ENCODE measurements around the gene AR.

Gene AR

DNA sequence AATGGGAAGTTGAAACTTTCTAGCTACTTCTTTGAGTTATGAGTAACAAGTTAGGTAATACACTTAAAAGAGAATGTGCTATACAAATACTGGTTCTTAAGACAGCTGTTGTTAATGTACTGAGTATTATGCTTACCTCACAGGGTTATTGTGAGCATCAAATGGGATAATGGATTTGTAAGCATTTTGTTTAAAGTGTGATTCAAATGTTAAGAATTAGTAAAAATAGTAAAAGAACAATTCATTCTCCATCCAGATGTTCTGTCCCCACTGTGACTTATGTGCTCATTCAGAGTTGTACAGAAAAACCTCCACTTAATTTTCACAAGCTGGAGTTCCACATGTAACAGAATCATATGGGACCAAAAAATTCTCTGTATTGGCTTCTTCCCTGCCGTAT is 63.6 kb downstream of the AR start:
- H3K27ac ChIP-seq (ENCODE audit: low read length): no peak overlapping the region
- no peaks in the 10 kb centered on the region for H3K36me3 ChIP-seq (ENCODE audit: control insufficient read depth, insufficient read depth, low read length)
- no peaks in the 10 kb centered on the region for H3K9me3 ChIP-seq (ENCODE audit: control insufficient read depth, insufficient read depth, low read length)
- H3K4me3 ChIP-seq (ENCODE audit: low read length): no peak overlapping the region
- DNase-seq (ENCODE audit: low read depth, low spot score): no peak
- no CpG with 5 or more reads among the region's 1 CpG for WGBS (ENCODE audit: insufficient coverage, insufficient read length)
- no peaks in the 10 kb centered on the region; the same call in 1 of the 2 replicates for H3K4me1 ChIP-seq (ENCODE audit: control insufficient read depth, insufficient read depth, low read length)
- no peaks in the 10 kb centered on the region for H3K27me3 ChIP-seq (ENCODE audit: control insufficient read depth, insufficient read depth, low read length)

GRCh38 chrX:67610282-67610681 is 66.5 kb downstream of the AR start:
- DNase-seq (ENCODE audit: low read depth, low spot score): no peak
- no peaks in the 10 kb centered on the region for H3K27me3 ChIP-seq (ENCODE audit: control insufficient read depth, insufficient read depth, low read length)
- no peak overlapping the region for H3K4me3 ChIP-seq (ENCODE audit: low read length)
- no peaks in the 10 kb centered on the region for H3K9me3 ChIP-seq (ENCODE audit: control insufficient read depth, insufficient read depth, low read length)
- H3K36me3 ChIP-seq (ENCODE audit: control insufficient read depth, insufficient read depth, low read length): no peaks in the 10 kb centered on the region
- no peaks in the 10 kb centered on the region; the same call in 1 of the 2 replicates for H3K4me1 ChIP-seq (ENCODE audit: control insufficient read depth, insufficient read depth, low read length)
- no CpG with 5 or more reads among the region's 1 CpG for WGBS (ENCODE audit: insufficient coverage, insufficient read length)
- H3K27ac ChIP-seq (ENCODE audit: low read length): no peak overlapping the region

DNA sequence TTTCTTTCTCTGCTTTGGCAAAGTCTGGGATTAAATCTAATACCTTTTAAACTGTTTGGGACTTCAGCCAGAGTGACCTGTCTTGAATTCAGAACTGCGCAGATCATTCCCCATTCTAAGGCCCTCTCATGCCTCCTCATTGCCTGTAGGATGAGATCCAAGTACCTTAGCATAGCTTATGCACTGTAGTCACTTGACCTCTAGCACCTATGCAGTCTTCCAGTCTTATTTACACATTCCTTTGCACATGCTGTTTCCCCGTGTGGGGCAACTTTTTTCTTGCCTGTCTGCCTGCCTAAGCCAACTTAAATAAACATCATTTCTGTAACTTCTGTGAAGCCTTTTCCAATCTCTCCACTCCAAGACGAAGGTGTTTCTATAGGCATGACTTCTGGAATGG is 68.4 kb downstream of the AR start:
- Histone ChIP-seq H3K4me1 (ENCODE audit: control insufficient read depth, insufficient read depth, low read length) (no peaks in the 10 kb centered on the region), H3K9me3 (ENCODE audit: control insufficient read depth, insufficient read depth, low read length) (no peaks in the 10 kb centered on the region)

DNA sequence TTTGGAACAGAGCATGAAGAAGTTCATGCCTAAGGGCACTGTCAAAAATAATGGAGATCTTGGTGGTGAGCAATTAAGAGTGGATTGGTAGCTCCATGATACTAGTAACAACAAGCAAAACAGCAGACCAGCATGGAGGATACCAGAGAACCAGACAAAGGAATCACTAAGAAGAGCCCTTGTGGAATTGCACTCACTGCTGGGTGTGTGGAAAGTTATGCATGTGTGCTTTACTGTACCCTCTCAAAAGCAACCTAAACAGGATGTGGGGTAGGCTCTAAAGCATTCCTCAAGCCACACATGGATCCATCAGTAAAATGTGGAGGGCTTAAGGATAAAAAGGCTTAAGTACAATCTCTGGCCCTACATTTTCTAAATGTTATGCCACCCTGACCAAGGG is 69.5 kb downstream of the AR start:
- H3K9me3 ChIP-seq (ENCODE audit: control insufficient read depth, insufficient read depth, low read length): no peaks in the 10 kb centered on the region
- H3K27me3 ChIP-seq (ENCODE audit: control insufficient read depth, insufficient read depth, low read length): no peaks in the 10 kb centered on the region
- no peak overlapping the region for H3K4me3 ChIP-seq (ENCODE audit: low read length)
- H3K4me1 ChIP-seq (ENCODE audit: control insufficient read depth, insufficient read depth, low read length): no peaks in the 10 kb centered on the region
- H3K27ac ChIP-seq (ENCODE audit: low read length): no peak overlapping the region
- H3K36me3 ChIP-seq (ENCODE audit: control insufficient read depth, insufficient read depth, low read length): no peaks in the 10 kb centered on the region
- DNase-seq (ENCODE audit: low read depth, low spot score): no peak

More for the DNA sequence above, 68.4 kb downstream of the AR start:
- Histone ChIP-seq H3K27me3 (ENCODE audit: control insufficient read depth, insufficient read depth, low read length) (no peaks in the 10 kb centered on the region), H3K4me3 (ENCODE audit: low read length) (no peak overlapping the region), H3K36me3 (ENCODE audit: control insufficient read depth, insufficient read depth, low read length) (no peaks in the 10 kb centered on the region), H3K27ac (ENCODE audit: low read length) (no peak overlapping the region)
- WGBS (ENCODE audit: insufficient coverage, insufficient read length): no CpG with 5 or more reads among the region's 3 CpGs
- no peak for DNase-seq (ENCODE audit: low read depth, low spot score)

DNA sequence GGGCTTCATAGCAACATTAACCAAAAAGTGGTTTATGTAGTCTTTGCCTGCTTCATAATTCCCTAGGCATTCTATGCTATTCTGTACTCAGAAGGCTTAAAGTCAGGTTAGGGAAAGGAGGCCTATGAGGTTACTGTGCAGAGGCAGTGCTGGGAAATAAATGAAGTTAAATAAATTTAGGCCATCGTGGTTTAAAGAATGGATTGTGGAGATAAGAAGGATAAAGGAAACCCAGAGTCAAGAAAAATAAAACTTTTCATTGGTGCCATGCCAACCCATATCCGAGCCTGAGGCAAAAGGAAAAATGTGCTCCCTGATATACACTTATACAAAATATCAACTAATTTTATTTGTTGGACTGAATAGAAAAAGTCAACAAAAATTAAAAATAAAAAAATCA is 70.2 kb downstream of the AR start:
- Histone ChIP-seq H3K27ac (ENCODE audit: low read length) (no peak overlapping the region), H3K4me3 (ENCODE audit: low read length) (no peak overlapping the region)
- WGBS (ENCODE audit: insufficient coverage, insufficient read length): no CpG with 5 or more reads among the region's 2 CpGs

DNA sequence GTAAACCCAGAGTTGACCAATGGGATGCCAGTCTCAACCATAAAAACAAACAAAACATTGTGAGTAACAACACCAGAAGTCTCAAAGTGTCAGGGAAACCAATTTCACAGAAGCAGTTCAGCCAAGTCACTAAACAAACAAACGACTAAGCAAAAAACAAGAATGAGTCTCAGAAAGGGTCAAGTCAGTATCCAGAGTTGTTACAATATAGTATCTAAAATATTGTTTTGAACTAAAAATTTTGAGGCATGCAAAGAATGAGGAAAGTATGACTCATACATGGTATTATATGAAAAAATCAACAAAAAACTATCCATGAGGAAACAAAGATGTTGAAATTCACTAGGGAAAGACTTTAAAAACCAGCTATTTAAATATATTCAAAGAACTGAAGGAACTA is 70.6 kb downstream of the AR start:
- H3K27ac ChIP-seq (ENCODE audit: low read length): no peak overlapping the region
- H3K9me3 ChIP-seq (ENCODE audit: control insufficient read depth, insufficient read depth, low read length): no peaks in the 10 kb centered on the region
- no CpG with 5 or more reads among the region's 1 CpG for WGBS (ENCODE audit: insufficient coverage, insufficient read length)
- H3K36me3 ChIP-seq (ENCODE audit: control insufficient read depth, insufficient read depth, low read length): no peaks in the 10 kb centered on the region
- DNase-seq (ENCODE audit: low read depth, low spot score): no peak
- no peaks in the 10 kb centered on the region for H3K27me3 ChIP-seq (ENCODE audit: control insufficient read depth, insufficient read depth, low read length)
- H3K4me1 ChIP-seq (ENCODE audit: control insufficient read depth, insufficient read depth, low read length): no peaks in the 10 kb centered on the region
- no peak overlapping the region for H3K4me3 ChIP-seq (ENCODE audit: low read length)

More for the DNA sequence above, 70.2 kb downstream of the AR start:
- Histone ChIP-seq H3K4me1 (ENCODE audit: control insufficient read depth, insufficient read depth, low read length) (no peaks in the 10 kb centered on the region), H3K27me3 (ENCODE audit: control insufficient read depth, insufficient read depth, low read length) (no peaks in the 10 kb centered on the region), H3K9me3 (ENCODE audit: control insufficient read depth, insufficient read depth, low read length) (no peaks in the 10 kb centered on the region), H3K36me3 (ENCODE audit: control insufficient read depth, insufficient read depth, low read length) (no peaks in the 10 kb centered on the region)
- DNase-seq (ENCODE audit: low read depth, low spot score): no peak

- Histone ChIP-seq H3K4me1 (ENCODE audit: control insufficient read depth, insufficient read depth, low read length) (no peaks in the 10 kb centered on the region), H3K9me3 (ENCODE audit: control insufficient read depth, insufficient read depth, low read length) (no peaks in the 10 kb centered on the region), H3K4me3 (ENCODE audit: low read length) (no peak overlapping the region), H3K36me3 (ENCODE audit: control insufficient read depth, insufficient read depth, low read length) (no peaks in the 10 kb centered on the region), H3K27ac (ENCODE audit: low read length) (no peak overlapping the region), H3K27me3 (ENCODE audit: control insufficient read depth, insufficient read depth, low read length) (no peaks in the 10 kb centered on the region)
- DNase-seq (ENCODE audit: low read depth, low spot score): no peak
- WGBS (ENCODE audit: insufficient coverage, insufficient read length): no CpG with 5 or more reads among the region's 1 CpG
These were observed 75.4 kb downstream of the AR start for GRCh38 chrX:67619253-67619652.

- H3K4me1 ChIP-seq (ENCODE audit: control insufficient read depth, insufficient read depth, low read length): no peaks in the 10 kb centered on the region
- no peaks in the 10 kb centered on the region for H3K36me3 ChIP-seq (ENCODE audit: control insufficient read depth, insufficient read depth, low read length)
- WGBS (ENCODE audit: insufficient coverage, insufficient read length): no CpG with 5 or more reads among the region's 2 CpGs
- no peak overlapping the region for H3K4me3 ChIP-seq (ENCODE audit: low read length)
- no peaks in the 10 kb centered on the region for H3K9me3 ChIP-seq (ENCODE audit: control insufficient read depth, insufficient read depth, low read length)
- no peak overlapping the region for H3K27ac ChIP-seq (ENCODE audit: low read length)
- no peaks in the 10 kb centered on the region for H3K27me3 ChIP-seq (ENCODE audit: control insufficient read depth, insufficient read depth, low read length)
- DNase-seq (ENCODE audit: low read depth, low spot score): no peak
These were observed 78.3 kb downstream of the AR start for GRCh38 chrX:67622053-67622585.

GRCh38 chrX:67624325-67624724 is 80.5 kb downstream of the AR start:
- H3K27me3 ChIP-seq (ENCODE audit: control insufficient read depth, insufficient read depth, low read length): no peaks in the 10 kb centered on the region

DNA sequence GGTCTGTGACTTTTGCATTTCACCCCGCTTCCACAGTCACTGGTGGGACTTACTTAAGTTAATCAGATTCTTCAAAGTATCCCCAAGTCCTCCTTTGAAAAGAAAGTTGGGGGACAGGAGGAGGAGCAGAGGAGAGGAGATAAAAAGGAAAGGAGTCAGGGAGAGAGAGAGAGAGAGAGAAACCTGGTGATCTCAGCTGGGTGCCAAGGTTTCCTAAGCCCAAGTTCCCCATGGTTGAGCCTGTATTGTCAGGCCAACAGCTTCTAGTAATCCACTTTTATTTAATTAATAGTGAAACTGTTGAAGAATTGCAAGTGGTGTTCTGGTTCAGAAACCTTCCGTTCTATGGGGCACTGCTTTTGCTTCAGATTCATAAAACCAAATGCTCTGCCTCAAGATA is 91.6 kb downstream of the AR start:
- Histone ChIP-seq H3K4me1 (ENCODE audit: control insufficient read depth, insufficient read depth, low read length) (no peaks in the 10 kb centered on the region), H3K27ac (ENCODE audit: low read length) (no peak overlapping the region), H3K4me3 (ENCODE audit: low read length) (no peak overlapping the region), H3K9me3 (ENCODE audit: control insufficient read depth, insufficient read depth, low read length) (no peaks in the 10 kb centered on the region), H3K27me3 (ENCODE audit: control insufficient read depth, insufficient read depth, low read length) (no peaks in the 10 kb centered on the region), H3K36me3 (ENCODE audit: control insufficient read depth, insufficient read depth, low read length) (no peaks in the 10 kb centered on the region)
- no peak for DNase-seq (ENCODE audit: low read depth, low spot score)
- no CpG with 5 or more reads among the region's 2 CpGs for WGBS (ENCODE audit: insufficient coverage, insufficient read length)

More at GRCh38 chrX:67624325-67624724, 80.5 kb downstream of the AR start:
- Histone ChIP-seq H3K4me3 (ENCODE audit: low read length) (no peak overlapping the region), H3K9me3 (ENCODE audit: control insufficient read depth, insufficient read depth, low read length) (no peaks in the 10 kb centered on the region), H3K4me1 (ENCODE audit: control insufficient read depth, insufficient read depth, low read length) (no peaks in the 10 kb centered on the region), H3K27ac (ENCODE audit: low read length) (no peak overlapping the region), H3K36me3 (ENCODE audit: control insufficient read depth, insufficient read depth, low read length) (no peaks in the 10 kb centered on the region)
- DNase-seq (ENCODE audit: low read depth, low spot score): no peak

DNA sequence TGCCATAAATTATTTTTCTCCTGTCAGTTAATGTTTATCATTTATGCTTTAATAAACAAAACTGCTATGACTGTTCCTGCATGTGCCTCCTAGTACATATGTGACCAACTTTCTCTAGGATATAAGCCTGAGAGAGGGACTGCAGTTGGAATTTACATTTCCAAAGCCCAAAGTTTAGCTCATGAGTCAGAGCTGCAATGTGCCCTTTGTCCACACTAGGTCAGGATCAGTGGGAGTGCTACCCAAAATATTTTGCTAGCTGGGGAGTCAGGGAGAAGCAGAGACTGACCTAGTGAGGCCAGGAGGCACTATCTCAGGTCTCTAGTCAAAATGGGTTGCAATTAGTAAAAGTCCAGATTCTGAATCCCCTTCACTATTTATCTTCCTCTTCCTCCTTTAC is 92.7 kb downstream of the AR start:
- no peak overlapping the region for H3K4me3 ChIP-seq (ENCODE audit: low read length)
- no peak for DNase-seq (ENCODE audit: low read depth, low spot score)
- H3K27me3 ChIP-seq (ENCODE audit: control insufficient read depth, insufficient read depth, low read length): no peaks in the 10 kb centered on the region
- no peaks in the 10 kb centered on the region for H3K4me1 ChIP-seq (ENCODE audit: control insufficient read depth, insufficient read depth, low read length)
- H3K9me3 ChIP-seq (ENCODE audit: control insufficient read depth, insufficient read depth, low read length): no peaks in the 10 kb centered on the region
- H3K27ac ChIP-seq (ENCODE audit: low read length): no peak overlapping the region
- H3K36me3 ChIP-seq (ENCODE audit: control insufficient read depth, insufficient read depth, low read length): no peaks in the 10 kb centered on the region
